ENCODE measurements around the gene TXNL4A. TPM values are rescaled to one million over a fixed set of nuclear protein-coding genes. Genes with fewer than 3 reads are reported as not detected.
"Not testable (repeated sequence)": the region's sequence is repeated elsewhere in the genome, so short reads cannot be mapped to it uniquely, and the experiment has no call there.

Gene TXNL4A
- total and polyA plus RNA-seq, 4 donors: 18.0 to 86.2 (median 32.8) TPM

DNA sequence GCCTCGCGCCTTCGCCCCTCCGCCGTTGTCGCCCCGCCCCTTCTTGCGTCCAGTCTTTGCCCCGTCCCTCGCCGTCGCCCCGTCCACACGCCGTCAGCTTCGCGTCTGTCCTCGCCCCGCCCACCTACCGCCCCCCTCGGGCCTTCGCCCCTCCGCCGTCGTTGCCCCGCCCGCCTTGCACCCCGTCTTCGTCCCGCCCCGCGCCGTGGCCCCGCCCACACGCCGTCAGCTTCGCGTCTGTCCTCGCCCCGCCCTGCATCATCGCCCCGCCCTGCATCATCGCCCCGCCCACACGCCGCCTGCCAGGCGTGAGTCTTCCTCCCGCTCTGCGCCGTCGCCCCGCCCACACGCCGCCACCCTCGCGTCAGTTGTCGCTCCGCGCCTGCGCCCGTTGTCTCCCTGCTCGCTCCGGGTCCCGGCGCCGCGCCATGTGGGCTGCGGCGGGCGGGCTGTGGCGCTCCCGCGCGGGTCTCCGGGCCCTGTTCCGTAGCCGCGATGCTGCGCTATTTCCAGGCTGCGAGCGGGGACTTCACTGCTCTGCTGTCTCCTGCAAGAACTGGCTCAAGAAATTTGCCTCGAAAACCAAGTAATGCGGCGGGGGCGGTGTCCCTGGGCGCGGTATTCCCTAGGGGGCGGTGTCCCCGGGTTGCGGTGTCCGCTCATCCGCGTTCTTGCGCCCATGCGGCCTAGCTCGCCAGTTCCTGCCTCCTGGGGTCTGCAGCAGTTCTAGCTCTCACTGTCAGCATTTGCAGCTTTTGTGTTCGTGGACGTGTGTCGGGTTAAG lies 45.9 kb upstream of the TXNL4A start, which contains the start of gene RBFA (continued):
- TF ChIP-seq, protein P1, sequence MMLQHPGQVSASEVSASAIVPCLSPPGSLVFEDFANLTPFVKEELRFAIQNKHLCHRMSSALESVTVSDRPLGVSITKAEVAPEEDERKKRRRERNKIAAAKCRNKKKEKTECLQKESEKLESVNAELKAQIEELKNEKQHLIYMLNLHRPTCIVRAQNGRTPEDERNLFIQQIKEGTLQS (IDR thresholded peaks at IDR 0.05): no peak
- TF ChIP-seq RAD21 (IDR thresholded peaks at IDR 0.05): peak in 1 of 2 donors; percentile 56
- TF ChIP-seq HNF4A (conservative IDR thresholded peaks at IDR 0.05): no peak

DNA sequence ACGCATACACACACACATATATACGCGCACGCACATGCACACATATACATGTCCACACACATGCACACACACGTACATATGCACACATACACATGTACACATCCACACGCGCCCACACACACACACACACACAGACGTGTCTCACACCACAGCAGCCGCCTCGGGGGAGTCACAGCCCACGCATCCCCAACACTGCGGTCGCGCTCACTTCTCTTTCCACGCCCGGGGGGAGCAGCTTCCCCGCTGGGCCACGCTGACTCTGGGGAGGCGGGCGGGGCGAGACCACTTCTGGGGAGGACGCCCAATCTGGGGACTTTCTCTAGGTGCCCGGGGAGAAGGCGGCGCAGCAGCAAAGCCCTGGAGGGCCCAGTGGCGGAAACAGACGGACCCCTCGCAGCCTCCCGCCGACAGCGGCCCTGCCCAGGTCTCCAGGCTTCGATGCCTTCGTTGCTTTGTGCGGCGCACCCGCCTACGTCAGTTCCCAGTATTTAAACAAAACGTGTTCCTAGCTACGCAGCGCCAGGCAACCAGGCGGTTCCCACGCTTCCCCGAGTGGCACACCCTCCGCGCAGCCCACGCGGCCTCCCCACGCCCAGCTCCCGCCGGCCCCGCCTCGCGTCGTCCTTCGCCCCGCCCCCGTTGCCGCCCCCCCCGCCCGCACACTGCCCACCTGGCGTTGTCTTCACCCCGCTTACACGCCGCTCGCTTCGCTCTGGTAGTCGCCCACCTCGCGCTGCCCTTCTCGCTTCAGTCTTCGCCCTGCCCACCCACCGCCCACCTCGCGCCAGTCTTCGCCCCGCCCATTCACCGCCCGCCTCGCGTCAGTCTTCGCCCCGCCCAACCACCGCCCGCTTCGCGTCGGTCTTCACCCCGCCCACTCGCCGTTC lies 45.1 kb upstream of the TXNL4A start:
- Histone ChIP-seq H3K9ac (ENCODE audit: low read depth in 1 of 2, low read length in 2 of 2) (no peak overlapping the region), H3K9me3 (ENCODE audit: control insufficient read depth in 4 of 4, low read length in 3 of 4) (peaks cover 0 to 4% (median 1%) of the 10 kb centered on the region in 4 donors), H3K4me3 (ENCODE audit: low read depth in 1 of 3, low read length in 3 of 3) (peak overlapping the region; percentile 7 to 74 (median 68)), H3K27ac (ENCODE audit: low read depth in 1 of 2, low read length in 2 of 2) (peak overlapping the region; percentile 58 to 89), H3K27me3 (ENCODE audit: control insufficient read depth in 4 of 4, insufficient read depth in 4 of 4, low read length in 3 of 4) (no peaks in the 10 kb centered on the region), H3K36me3 (ENCODE audit: control insufficient read depth in 4 of 4, insufficient read depth in 3 of 4, low read depth in 1 of 4, low read length in 3 of 4) (peaks cover 3 to 4% (median 3%) of the 10 kb centered on the region in 4 donors), H3K4me1 (ENCODE audit: control insufficient read depth in 4 of 4, insufficient read depth in 4 of 4, low read length in 3 of 4) (peaks cover 0 to 14% (median 9%) of the 10 kb centered on the region in 4 donors)
- TF ChIP-seq, protein P1 (IDR thresholded peaks at IDR 0.05): no peak
- peak in 1 of 2 donors; percentile 8 for TF ChIP-seq EGR1 (IDR thresholded peaks at IDR 0.05; ENCODE audit: low read depth in 2 of 2)
- TF ChIP-seq, protein P2, sequence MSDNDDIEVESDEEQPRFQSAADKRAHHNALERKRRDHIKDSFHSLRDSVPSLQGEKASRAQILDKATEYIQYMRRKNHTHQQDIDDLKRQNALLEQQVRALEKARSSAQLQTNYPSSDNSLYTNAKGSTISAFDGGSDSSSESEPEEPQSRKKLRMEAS (IDR thresholded peaks at IDR 0.05): peak; percentile 41
- 6% methylated on average over 90 of the region's 90 CpGs for WGBS
- DNase-seq (ENCODE audit: low spot score): no peak

DNA sequence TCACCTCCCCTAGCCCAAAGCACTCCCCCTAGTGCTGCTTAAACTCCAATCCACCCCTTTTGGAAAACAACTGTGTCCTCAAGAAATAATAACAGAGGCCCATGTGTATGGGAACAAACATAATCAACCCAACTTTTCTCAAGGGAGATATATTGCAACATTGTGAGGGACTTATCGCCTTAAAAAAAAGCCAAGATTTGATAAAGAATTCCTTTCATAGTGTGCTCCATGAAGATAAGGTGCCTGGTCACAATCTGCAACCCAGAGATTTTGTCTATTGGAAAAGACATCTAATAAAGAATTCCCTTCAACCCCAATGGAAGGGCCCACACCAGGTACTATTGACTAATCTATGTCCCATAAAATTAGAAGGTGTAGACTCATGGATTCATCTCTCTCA lies 41.3 kb upstream of the TXNL4A start:
- Histone ChIP-seq H3K27ac (ENCODE audit: low read depth in 1 of 2, low read length in 2 of 2) (no peak overlapping the region), H3K9ac (ENCODE audit: low read depth in 1 of 2, low read length in 2 of 2) (no peak overlapping the region), H3K4me3 (ENCODE audit: low read depth in 1 of 3, low read length in 3 of 3) (no peak overlapping the region), H3K9me3 (ENCODE audit: control insufficient read depth in 4 of 4, low read length in 3 of 4) (peaks cover 7 to 23% (median 16%) of the 10 kb centered on the region in 4 donors), H3K4me1 (ENCODE audit: control insufficient read depth in 4 of 4, insufficient read depth in 4 of 4, low read length in 3 of 4) (peaks cover 0 to 4% (median 1%) of the 10 kb centered on the region in 4 donors), H3K27me3 (ENCODE audit: control insufficient read depth in 4 of 4, insufficient read depth in 4 of 4, low read length in 3 of 4) (no peaks in the 10 kb centered on the region), H3K36me3 (ENCODE audit: control insufficient read depth in 4 of 4, insufficient read depth in 3 of 4, low read depth in 1 of 4, low read length in 3 of 4) (no peaks in the 10 kb centered on the region)
- no peak for DNase-seq (ENCODE audit: low spot score)
- 96% methylated on average over 1 of the region's 1 CpG for WGBS
- no peak for TF ChIP-seq JUND (IDR thresholded peaks at IDR 0.05)
- TF ChIP-seq, protein P2 (IDR thresholded peaks at IDR 0.05): no peak
- TF ChIP-seq, protein P3, sequence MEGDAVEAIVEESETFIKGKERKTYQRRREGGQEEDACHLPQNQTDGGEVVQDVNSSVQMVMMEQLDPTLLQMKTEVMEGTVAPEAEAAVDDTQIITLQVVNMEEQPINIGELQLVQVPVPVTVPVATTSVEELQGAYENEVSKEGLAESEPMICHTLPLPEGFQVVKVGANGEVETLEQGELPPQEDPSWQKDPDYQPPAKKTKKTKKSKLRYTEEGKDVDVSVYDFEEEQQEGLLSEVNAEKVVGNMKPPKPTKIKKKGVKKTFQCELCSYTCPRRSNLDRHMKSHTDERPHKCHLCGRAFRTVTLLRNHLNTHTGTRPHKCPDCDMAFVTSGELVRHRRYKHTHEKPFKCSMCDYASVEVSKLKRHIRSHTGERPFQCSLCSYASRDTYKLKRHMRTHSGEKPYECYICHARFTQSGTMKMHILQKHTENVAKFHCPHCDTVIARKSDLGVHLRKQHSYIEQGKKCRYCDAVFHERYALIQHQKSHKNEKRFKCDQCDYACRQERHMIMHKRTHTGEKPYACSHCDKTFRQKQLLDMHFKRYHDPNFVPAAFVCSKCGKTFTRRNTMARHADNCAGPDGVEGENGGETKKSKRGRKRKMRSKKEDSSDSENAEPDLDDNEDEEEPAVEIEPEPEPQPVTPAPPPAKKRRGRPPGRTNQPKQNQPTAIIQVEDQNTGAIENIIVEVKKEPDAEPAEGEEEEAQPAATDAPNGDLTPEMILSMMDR (IDR thresholded peaks at IDR 0.05; ENCODE audit: low read depth, low read length, missing input control): no peak
- TF ChIP-seq NR2F2 (IDR thresholded peaks at IDR 0.05): no peak
- TF ChIP-seq TAF1 (conservative IDR thresholded peaks at IDR 0.05): no peak
- TF ChIP-seq SP1 (IDR thresholded peaks at IDR 0.05): no peak
- no peak for TF ChIP-seq GABPA (IDR thresholded peaks at IDR 0.05 in 1 of 2, conservative IDR thresholded peaks at IDR 0.05 in 1 of 2)
- no peak for TF ChIP-seq FOXA1 (IDR thresholded peaks at IDR 0.05)
- no peak for TF ChIP-seq HNF4G (IDR thresholded peaks at IDR 0.05)
- TF ChIP-seq, protein P4, sequence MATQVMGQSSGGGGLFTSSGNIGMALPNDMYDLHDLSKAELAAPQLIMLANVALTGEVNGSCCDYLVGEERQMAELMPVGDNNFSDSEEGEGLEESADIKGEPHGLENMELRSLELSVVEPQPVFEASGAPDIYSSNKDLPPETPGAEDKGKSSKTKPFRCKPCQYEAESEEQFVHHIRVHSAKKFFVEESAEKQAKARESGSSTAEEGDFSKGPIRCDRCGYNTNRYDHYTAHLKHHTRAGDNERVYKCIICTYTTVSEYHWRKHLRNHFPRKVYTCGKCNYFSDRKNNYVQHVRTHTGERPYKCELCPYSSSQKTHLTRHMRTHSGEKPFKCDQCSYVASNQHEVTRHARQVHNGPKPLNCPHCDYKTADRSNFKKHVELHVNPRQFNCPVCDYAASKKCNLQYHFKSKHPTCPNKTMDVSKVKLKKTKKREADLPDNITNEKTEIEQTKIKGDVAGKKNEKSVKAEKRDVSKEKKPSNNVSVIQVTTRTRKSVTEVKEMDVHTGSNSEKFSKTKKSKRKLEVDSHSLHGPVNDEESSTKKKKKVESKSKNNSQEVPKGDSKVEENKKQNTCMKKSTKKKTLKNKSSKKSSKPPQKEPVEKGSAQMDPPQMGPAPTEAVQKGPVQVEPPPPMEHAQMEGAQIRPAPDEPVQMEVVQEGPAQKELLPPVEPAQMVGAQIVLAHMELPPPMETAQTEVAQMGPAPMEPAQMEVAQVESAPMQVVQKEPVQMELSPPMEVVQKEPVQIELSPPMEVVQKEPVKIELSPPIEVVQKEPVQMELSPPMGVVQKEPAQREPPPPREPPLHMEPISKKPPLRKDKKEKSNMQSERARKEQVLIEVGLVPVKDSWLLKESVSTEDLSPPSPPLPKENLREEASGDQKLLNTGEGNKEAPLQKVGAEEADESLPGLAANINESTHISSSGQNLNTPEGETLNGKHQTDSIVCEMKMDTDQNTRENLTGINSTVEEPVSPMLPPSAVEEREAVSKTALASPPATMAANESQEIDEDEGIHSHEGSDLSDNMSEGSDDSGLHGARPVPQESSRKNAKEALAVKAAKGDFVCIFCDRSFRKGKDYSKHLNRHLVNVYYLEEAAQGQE (IDR thresholded peaks at IDR 0.05): no peak

DNA sequence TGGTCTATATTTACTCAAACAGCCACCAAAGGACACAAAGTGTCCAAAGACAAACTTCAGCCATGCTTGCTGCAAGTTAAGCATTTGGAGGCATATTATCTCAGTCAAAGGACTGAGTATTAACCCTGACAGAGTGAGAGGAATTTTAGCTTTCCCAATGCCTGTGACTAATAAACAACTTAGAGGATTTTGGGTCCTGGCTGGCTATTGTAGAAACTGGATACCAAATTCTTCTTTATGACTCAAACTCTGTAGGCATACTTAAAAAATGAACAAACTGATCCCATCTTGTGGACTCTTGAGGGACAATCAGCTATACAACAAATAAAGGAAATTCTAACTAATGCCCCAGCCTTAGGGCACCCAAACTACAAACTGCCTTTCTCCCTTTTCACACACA lies 39.4 kb upstream of the TXNL4A start:
- not testable (repeated sequence) for H3K4me1 ChIP-seq (ENCODE audit: control insufficient read depth in 4 of 4, insufficient read depth in 4 of 4, low read length in 3 of 4); H3K27ac ChIP-seq (ENCODE audit: low read depth in 1 of 2, low read length in 2 of 2); DNase-seq (ENCODE audit: low spot score); H3K27me3 ChIP-seq (ENCODE audit: control insufficient read depth in 4 of 4, insufficient read depth in 4 of 4, low read length in 3 of 4); H3K9ac ChIP-seq (ENCODE audit: low read depth in 1 of 2, low read length in 2 of 2); H3K4me3 ChIP-seq (ENCODE audit: low read depth in 1 of 3, low read length in 3 of 3); H3K36me3 ChIP-seq (ENCODE audit: control insufficient read depth in 4 of 4, insufficient read depth in 3 of 4, low read depth in 1 of 4, low read length in 3 of 4)
- H3K9me3 ChIP-seq (ENCODE audit: control insufficient read depth in 4 of 4, low read length in 3 of 4): peaks cover 17 to 39% (median 32%) of the 10 kb centered on the region in 4 donors

Data from liver (tissue), 9 donors.